Right renal cortex interstitium (tissue), 3 donors: Measurements from ENCODE around the gene FBXO34. TPM values are rescaled to one million over a fixed set of nuclear protein-coding genes. Genes with fewer than 3 reads are reported as not detected.
"Not testable (repeated sequence)": the region's sequence is repeated elsewhere in the genome, so short reads cannot be mapped to it uniquely, and the experiment has no call there.

Experiments used
- DNase-seq, 3 donors: peaks; one replicate each; pipeline ENCODE4 v3.0.0-alpha.2; 2013; ENCODE audit warnings: low read depth in 3 of 3, low spot score in 2 of 3
- polyA plus RNA-seq, 3 donors: library from polyadenylated mRNA; unstranded; fragments of 120-200 nt; gene quantifications; one replicate each; pipeline ENCODE4 v1.2.1, GENCODE V29; 2013; ENCODE audit not compliant: insufficient read length in 3 of 3

The FBXO34 gene
- polyA plus RNA-seq, 3 donors = 39.9 to 42.3 (median 40.7) TPM

DNA sequence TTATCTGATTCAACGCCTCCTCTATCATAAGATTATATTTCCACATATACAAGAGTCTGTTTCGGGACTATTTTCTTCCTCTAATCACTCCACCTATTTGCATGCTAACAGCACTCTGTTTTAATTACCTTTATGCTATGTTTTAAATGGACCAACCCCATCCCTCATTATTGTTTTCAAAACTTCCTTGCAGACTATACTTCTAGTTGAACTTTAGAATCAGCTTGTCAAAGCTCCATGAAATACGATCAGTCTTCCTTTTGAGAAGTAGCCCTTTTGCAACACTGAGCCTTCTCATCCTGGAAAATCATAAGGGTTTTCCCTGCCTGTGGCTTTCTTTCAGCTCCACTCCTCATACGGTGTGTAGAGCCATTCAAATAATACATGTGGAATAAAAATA lies 103.5 kb downstream of the FBXO34 start:
- DNase-seq = no peak

DNA sequence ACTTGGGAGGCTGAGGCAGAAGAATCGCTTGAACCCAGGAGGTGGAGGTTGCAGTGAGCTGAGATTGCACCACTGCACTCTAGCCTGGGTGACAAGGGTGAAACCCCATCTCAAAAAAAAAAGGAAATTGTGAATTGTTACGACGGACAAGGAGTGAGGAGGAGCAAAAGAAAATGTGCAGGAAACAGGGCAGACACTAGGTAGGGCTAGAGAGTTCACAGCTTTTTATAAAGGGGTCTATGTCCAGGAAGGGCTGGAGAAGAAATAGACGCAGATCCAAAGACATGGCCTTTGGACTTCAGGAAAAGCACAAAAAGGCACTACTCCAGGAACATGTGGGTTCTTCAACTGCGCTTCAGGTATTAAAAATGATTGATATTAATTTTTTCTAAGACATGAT lies 106.0 kb downstream of the FBXO34 start:
- DNase-seq = no peak

DNA sequence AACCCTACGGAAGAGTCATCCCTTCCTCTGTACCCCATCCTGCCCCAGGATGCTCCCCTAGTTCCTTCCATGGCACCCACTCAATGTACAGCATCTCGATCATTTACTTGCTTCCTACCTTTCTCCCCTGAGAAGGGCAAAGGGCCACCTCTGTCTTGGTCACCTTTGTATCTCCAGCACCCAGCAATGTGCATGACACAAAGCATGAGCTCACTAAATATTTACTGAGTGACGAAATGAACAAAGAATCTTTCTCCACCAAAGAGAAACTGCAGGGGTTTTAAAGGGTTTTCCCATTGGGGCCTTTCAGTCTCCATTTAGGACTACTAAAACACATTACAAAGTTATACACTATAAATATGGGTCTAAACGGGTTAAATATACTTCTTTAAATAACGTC lies 109.8 kb downstream of the FBXO34 start:
- DNase-seq = no peak

DNA sequence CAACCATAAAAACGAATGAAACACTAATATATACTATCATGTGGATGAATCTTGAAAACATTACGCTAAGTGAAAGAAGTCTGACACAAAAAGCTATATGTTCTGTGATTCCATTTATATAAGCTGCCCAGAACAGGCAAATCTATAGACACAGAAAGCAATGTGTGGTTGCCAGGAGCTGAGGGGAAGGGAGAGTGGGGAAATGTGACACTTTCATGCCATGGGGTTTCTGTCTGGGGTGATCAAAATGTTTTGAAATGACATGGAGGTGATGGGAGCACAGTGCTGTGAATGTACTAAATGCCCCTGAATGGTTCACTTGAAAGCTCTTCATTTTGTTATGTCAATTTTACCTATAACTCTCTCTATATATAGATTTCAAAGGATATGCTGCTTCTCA lies 110.3 kb downstream of the FBXO34 start:
- DNase-seq = no peak

DNA sequence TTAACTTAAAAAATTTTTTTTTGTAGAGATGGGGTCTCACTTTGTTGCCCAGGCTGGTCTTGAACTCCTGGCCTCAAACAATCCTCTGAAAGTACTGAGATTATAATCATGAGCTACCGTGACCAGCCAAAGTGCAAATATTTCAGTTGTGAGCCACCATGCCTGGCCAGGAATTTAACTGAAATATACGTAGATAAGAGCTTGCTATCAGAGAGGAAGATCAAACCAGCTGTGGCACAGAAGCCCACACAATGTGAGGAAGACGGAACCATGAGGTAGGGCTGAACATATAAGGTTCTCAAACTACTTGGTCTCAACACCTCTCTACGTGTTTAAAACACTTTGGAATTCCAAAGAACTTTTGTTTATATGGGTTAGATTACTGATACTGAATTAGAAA lies 111.3 kb downstream of the FBXO34 start:
- no peak for DNase-seq

DNA sequence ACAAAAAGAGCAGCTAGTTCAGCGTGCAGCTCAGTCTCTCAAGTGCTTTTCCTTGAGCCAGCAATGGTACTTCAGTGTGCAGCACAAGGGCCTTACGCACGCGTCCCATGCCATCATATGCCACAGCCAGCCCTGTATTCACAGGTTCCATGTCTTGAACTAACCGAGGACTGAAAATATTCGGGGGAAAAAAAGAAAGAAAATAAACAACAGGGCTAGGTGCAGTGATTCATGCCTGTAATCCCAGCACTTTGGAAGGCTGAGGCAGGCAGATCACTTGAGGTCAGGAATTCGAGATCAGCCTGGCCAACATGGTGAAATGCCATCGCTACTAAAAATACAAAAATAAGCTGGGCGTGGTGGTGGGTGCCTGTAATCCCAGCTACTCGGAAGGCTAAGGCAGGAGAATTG lies 111.8 kb downstream of the FBXO34 start:
- not testable (repeated sequence) for DNase-seq

DNA sequence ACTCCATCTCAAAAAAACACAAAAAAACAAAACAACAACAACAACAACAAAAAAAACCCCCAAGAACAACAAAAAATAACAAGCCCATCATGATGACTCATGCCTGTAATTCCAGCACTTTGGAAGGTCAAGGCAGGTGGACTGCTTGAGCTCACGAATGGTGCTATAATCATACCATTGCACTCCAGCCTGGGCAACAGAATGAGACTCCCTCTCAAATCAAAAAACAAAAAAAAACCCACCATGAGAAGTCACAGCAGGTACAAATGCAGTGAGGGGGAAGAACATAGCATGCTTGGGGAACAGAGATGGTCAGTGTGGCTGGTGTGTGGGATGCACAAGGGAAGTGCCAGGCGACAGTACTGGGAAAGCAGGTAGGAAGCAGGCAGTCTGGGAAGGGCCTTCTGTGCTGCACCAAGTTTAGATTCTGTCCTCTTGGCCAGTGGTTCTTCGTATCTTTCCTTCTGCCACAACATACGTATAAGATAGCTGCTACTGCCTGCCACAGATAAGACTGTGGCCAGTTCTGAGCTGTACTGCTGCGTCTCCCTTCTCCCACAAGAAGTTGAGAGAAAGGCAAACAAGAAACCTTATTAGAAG lies 112.4 kb downstream of the FBXO34 start:
- DNase-seq = no peak

DNA sequence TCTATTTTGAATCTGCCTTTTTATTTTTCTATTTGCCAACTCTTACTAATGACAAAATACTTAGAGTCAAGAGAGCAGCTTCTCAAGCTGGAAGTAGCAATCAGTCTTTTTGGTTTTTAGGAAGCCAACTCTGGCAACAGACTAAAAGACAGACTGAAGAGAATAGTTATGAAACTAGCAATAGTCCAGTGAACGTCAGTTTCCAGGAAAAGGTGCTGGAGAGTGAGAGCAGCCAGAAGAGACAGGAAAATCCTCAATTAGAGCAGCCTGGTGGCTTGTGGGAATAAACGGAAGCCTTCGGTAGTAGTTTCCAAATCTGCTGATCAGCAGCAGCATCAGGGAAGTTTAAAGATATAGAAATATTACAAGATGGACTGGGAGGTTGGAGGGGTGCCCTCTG lies 113.3 kb downstream of the FBXO34 start:
- DNase-seq = no peak

DNA sequence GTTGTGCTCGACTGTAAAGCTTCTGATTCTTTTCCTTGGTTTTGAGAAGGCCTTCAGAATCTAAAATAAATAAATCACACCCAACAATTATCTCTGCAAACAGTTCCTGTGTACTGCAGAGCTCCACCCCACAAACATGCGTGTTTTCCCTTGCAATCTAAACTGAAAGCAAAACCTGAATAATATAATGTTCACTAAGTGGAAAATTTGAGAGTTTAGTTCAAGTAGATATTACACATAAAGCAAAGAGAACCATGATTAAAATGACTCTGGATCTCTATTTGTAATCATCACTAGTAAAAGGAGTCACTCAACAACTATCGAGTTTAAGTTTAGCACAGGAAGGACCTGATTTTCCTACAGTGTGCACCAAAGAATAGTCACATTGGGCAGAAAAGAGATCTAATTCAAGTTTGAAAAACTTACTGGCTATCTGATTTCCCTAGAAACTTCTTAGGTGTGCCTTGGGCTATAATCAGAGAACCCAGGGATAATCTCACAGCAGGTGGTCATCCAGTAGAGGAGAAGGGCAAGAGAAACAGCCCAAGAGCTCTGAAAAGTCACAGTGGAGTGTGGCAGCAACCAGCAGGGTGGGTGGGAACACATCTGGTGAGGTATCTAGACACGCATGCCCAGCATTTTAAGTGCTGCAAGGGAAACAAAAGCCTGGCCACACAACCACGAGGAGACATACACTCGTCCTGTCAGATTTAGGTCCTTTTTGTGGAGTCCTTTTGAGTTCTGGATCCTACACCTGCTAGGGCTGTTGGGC lies 115.0 kb downstream of the FBXO34 start:
- no peak for DNase-seq

DNA sequence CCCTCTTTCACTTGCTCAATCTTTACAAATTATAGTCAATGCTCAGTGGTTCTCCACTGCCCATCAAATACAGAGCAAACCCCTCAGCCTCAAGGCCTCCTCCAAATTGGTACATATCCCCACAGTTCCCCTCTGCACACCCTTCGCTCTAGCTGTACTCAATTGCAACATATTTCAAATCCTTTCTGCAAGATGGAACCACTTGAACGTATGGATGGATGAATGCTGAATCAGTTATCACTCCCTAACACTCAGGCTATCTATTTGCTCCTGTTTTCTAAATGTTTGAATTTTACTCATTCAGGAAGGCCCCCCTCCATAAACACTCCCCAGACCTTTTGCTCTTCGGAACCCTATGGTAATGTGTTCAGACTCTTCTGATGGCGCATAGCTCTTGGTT lies 115.9 kb downstream of the FBXO34 start:
- DNase-seq = no peak

DNA sequence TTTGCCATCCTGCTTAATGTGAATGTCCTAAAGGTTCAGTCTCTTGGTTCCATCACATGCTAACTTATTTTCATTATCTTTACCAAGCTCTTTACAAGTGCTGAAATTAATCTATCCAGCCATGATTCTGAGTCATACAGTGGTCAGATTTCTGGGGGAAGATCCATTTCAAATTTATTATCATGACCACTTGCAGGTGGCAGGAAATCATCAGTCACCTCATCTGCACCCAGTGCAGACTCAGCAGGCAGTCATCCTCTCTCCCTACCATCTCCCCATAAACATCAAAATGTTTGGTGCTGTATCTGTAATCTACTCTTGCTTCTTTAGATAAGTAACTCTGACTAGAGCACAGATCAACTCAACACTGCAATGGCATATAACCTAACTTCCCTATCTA lies 116.9 kb downstream of the FBXO34 start:
- DNase-seq = no peak

DNA sequence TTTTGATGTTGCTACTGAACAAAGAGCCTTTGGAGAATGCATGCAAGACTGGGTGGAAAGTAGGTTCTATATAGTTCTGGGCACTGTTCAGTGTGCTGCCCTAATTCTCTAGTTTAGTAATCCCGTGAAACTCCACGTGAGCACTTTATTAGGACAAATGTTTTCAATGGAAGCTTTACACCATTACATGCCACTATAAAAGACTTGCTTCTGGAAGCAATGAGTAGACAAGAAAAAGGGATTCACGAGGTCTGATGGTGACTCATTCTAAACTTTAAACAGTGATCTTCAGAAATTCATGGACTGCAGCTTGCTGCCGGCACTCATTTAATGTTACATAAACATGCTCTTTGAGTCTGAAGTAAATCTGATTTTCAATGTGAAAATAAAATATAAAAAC lies 118.1 kb downstream of the FBXO34 start:
- DNase-seq = no peak

DNA sequence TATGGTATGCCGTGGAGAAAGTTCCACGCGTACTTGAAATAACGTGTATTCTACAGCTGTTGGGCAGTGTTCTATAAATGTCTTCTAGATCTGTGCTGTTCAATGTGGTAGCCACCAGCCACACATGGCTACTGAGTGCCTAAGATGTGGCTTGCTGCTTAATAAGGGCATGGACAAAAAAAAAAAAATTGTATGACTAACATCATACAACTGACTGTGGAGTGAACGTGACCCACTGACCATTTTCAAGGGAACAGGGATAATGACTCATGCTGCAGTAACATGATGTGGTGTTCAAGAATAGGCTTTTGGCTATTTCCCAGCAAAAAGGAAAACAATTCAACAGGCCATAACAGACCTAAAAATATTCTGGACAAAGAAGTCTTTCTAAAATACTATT lies 127.5 kb downstream of the FBXO34 start:
- no peak for DNase-seq

DNA sequence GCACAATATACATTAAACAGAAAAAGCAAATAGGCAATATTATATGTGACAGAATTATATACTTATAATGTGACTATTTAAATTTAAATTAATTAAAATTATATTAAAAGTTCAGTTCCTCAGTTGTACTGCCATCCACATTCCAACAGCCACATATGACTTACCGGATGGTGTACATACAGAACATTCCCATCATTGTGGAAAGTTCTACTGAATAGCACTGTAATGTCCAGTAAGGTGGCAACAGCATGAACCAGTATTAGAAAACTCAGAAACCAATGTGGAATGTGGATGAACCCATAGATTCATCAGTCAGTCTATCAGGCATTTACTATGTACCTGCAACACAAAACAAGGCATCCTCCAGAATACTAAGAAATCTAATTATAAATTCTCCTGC lies 128.0 kb downstream of the FBXO34 start:
- DNase-seq = no peak

DNA sequence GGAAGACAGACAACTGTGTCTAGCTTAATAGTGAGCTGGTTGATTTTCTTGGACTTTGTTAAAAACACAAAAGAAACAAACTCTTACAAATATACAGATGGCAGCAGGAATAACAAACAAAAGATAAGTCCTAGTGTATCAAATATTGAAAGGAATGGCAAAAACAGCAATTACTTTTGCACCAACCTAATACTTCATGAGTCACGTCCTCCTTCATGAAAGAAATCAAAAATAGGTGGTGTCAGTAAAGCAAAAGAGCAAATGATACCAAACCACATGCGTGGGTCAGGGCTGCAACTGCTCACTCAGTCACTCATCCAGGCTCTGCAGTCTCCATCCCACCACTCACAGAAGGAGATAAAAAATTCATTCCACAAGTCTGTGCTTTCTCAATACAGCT lies 128.6 kb downstream of the FBXO34 start:
- no peak for DNase-seq

DNA sequence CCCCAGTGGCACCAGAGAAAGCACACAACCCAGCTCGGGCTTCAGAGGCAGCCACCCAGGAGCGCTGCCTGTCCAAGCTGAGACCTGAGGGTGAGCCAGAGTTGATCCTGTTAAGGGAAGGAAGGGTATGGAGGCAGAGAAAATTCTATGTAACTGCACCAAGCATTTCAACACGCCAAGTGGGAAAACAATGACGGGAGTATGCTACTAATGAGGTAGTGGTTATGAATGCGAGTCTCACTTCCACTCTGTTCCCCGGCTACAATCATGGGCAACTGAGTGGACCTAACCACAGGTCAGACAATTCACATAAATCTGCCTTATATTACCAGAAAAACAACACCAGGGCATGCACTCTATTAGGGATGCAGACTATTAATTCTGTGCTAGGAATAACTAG lies 130.5 kb downstream of the FBXO34 start:
- DNase-seq = no peak

Other genes with a start within 250 kb of the FBXO34 start
- 10 to 100 TPM; 18.5 to 21.3 (median 20.0) TPM for gene WDHD1, start 244.3 kb upstream of the FBXO34 start, polyA plus RNA-seq
- gene SOCS4, start 244.2 kb upstream of the FBXO34 start, polyA plus RNA-seq = 10 to 100 TPM; 17.4 to 19.4 (median 19.1) TPM
- 10 to 100 TPM; 89.7 to 94.3 (median 90.9) TPM for gene MAPK1IP1L, start 219.8 kb upstream of the FBXO34 start, polyA plus RNA-seq
- 10 to 100 TPM; 16.8 to 22.8 (median 18.1) TPM for gene LGALS3, start 142.2 kb upstream of the FBXO34 start, polyA plus RNA-seq
- 10 to 100 TPM; 30.4 to 33.1 (median 32.8) TPM for gene DLGAP5, start 79.8 kb upstream of the FBXO34 start, polyA plus RNA-seq
- 10 to 100 TPM; 18.4 to 22.3 (median 19.7) TPM for gene ATG14, start 140.4 kb downstream of the FBXO34 start, polyA plus RNA-seq
- under 1 TPM; 0.12 to 0.21 (median 0.14) TPM for gene TBPL2, start 169.2 kb downstream of the FBXO34 start, polyA plus RNA-seq